GM21447 (cell line): ENCODE results near the gene SLCO2A1.

Experiments used
- ATAC-seq: cut with Tn5 transposase; IDR thresholded peaks from one replicate; pipeline ENCODE4 v1.9.1; 2021; ENCODE audit not compliant: unreplicated experiment

The SLCO2A1 gene

DNA sequence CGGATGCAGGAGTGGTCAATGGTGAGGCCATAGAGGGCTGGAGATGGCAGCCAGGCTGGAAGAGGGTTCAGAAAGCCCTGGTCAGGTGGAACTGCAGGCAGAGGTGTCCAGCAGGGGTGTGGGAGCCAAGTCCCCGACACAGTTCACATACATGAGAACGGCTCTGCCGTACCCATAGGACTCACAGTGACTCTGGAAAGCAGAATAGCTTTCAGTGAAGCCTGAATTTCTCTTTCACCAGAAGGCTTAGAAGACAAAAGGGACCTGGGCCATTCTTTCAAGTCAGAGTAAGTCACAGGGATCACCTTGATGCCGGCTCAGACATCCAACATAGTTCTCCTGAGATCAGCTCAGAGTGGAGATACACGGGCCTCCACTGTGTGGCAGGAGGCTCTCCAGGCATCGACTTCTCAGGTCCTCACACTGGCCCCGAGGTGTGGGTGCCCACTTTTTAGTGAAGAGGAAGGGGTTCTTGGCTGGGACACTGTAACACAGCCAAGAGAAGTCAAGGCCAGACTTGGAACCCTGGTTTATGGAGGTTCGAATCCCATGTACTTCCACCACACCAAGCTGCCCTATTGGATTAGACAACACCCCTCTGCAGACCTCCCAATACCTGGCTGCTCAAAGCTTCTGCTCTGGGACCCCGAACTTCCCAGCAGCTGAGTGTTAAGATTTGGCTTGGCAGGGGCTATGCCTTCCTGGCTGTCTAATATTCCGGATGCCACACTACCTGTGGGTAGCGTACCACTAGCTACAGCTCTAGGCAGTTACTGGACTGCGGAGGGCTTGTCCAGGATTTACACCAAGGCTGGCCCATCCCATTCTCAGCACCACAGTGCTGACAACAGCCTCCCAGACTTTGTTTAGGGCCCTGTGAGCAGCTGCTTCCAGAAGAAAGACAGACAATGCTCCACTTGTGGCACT, 93.6 kb downstream of the SLCO2A1 start:
- ATAC-seq: no peak

DNA sequence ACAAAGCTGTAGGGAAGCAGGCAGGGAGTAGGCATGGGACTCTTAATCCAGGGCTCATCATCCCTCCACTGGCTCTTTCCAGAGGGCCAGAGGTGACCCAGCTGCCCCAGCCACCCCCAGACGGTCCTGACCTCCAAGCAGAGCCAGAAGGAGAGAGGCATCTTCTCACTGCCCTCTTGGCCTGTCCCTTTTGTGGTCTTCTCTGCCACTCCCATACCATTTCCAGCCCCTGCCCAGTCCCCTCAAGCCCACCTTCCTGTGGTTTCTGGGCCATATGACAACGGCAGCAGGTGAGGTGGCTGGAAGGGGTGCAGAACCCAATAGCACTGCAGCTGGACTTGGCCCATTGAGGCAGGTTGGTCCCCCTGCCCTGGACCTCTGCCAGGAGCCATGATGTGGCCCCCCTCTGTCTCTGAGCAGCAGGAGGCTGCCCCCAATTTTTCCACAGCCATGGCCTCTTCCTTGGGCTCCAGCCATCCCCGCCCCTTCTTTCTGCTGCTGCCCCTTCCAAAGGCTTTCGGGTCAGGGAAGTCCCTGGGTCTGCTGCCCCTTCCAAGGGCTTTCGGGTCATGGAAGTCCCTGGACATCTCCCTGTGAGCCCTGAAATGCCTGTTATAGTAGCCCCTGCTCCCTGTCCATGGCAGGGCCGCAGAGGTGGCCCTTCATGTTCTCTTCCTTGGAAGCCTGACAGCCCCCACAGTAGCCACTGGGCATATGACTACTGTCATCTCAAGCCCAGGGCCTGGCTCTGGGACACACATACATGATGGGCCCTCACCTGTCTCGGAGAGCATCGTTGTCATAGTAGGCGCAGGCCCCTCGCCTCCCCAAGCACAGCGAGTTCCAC, 94.5 kb downstream of the SLCO2A1 start:
- no peak for ATAC-seq

DNA sequence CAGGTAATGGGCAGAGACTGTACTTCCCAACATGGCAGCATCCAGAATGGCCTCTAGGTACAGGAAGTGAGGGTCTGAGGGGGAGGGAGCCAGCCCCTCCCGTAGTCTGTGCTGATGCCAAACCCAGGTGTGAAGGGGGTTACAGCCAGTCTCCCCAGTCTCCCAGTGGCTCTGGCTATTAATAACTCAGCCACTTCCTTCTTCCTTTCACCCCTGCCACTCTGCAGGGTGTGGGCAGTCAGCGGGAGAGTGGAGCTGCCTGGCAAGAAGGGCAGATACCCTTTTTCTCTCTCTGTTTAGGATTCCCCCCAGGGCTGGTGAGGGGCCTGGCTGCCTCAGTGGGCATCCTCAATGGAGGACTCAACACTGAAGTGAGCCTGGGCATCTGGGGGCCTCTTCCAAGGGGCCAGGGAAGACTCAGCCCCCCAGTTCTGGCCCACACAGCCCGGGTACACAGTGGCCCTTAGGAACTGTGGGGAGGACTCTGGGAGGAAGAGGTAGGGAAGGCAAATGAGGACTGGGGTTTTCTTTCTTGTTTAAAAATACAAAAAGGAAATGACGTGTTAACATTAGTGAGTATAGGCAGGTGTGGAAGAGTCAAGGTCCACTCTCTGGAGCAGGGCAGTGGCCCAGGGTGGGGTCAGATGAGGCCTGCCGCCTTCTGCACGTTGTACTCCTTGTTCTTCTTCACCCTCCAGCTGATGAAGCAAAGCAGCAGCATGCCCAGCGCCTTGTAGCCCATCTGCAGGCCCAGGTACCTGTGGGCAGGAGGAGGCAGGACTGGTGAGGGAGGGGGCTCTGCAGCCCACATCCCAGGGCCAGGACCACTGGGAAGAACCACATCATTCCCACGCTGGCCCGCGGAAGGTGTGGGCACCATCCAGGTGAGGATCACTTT, 95.4 kb downstream of the SLCO2A1 start:
- no peak for ATAC-seq

DNA sequence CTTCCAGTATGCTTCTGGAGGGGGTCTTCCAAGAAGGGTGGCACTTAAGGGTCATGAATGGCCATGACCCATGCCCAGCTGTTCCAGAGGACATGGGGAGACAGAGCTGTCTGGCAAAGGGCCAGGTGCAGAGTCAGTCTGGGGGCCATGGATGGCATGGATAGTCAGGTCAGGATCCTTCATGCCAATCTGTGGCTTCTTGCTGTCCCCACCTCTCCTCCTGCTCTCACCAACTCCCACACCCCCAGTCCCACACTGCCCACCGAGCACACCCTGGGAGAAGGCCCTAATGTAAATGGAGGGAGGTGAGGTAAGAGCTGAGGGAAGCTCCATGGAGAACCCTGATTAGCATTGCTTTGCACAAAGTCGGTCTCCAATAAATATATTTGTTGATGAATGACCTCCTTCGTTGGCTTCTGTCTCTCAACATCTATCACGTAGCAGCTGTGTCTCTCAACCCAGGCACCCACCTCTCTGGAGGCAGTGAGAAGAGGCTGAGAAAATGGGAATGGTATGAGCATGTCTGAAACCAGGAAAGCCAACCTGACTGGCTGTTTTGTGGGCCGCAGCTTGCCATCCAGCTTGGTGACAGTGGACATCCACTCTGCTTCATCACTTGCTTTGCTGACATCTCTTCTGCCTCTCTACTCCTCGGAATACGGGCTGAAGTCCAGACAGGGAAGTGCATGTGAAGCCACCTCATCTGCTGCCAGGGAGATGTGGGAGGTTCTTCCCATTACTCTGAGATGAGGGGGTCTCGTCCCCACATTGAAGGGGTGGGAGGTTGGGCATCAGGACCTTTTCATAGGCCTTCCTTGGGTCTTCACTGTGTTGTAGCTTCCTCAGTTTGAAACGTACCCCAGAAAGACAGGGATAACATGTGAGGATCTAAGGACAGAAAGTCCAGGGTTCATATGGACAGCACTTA, 96.4 kb downstream of the SLCO2A1 start:
- ATAC-seq: no peak

DNA sequence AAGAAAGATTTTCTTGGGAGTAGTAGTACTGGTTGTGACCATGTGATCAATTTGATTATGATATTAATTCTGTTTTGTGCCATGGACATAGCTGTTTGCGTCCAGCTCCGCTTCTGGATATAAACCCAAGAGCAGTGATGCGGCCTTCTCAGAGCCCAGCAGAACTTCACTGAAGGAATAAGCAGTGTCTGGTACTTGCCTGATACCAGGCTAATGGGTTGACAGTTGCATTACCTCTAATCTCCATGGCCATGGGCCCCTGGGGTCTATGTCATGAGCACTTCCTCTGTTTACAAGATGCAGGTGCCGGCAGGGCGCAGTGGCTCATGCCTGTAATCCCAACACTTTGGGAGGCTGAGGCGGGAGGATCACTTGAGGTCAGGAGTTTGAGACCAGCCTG, 97.7 kb downstream of the SLCO2A1 start:
- no peak for ATAC-seq

DNA sequence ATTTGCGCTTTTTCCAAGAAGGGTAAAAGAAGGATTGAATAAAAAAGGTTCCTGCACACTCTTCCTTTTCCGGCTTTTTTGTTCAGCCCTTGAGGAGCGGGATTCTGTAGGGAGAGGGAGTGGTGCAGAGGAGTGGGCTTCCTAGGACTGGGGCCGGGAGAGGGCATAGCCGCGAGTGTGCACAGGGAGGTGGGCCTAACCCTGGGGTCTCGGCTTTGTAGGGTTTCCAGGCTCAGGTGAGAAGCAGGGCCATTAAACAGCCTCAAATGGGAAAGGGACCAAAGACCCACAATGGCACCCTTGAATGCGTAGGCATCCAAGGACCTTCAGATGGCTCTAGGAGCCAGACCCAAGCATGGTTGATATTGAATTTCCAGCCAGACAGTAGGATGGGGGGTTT, 98.6 kb downstream of the SLCO2A1 start:
- ATAC-seq: no peak

DNA sequence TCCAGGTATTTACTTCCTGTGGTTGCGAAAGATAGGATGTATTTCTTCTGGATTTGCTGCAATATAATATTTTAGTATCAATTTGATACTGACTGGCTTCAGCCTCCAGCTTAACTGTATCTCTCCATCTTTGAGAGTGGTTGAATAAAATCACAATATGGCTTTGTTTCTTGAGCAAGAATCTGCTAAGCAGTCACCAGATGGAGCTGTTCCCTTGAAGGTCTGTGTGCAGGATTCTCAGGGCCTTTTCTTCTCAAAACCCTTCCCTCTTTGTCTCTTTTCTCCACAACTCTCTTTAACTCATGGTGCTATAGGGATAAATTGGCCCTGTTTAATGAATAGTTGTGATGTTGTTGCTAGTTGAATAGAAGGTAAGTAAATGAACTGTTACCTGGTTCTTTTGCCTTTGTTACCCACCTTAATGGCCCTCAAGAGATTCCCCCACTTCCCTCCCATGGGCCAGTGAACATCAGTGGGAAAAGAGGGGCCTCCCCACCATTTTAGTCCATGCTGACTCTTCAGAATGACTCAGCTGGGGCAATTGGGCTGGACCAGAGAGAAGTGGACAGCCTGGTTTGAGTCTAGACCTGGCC, 99.3 kb downstream of the SLCO2A1 start:
- no peak for ATAC-seq

DNA sequence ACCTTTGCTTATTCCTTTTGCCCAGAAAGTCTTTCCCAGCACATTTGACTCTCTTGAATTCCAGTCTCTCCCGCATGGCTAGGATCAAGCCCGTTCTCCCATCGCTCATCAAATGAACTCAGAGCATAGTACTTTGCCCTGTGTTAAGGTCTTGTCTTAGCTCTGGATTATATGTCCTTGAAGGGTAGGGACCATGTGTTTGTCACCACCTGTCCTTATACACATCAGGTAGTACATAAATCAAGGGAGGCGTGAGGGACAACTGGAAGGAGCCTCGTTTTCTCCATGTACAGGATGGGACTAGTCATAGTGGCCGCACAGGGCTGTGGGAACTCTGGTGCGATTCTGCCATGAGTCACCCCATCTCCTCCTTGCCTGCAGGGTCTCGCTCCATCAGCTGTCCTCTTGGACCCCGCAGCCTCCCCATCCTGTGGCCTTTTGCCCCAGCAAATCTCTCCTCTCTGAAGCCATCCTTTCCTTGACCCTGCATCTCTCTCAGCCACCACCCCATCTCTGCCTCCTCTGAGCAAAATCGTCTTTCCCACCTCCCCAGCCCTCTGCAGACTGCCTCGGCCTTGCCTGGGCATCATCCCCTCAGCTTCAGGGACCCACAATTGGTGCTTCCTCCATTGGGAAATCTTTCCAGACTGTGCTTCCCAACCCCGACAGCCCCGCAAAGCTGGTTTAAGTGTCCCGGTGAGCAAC, 100.7 kb downstream of the SLCO2A1 start:
- ATAC-seq: no peak

DNA sequence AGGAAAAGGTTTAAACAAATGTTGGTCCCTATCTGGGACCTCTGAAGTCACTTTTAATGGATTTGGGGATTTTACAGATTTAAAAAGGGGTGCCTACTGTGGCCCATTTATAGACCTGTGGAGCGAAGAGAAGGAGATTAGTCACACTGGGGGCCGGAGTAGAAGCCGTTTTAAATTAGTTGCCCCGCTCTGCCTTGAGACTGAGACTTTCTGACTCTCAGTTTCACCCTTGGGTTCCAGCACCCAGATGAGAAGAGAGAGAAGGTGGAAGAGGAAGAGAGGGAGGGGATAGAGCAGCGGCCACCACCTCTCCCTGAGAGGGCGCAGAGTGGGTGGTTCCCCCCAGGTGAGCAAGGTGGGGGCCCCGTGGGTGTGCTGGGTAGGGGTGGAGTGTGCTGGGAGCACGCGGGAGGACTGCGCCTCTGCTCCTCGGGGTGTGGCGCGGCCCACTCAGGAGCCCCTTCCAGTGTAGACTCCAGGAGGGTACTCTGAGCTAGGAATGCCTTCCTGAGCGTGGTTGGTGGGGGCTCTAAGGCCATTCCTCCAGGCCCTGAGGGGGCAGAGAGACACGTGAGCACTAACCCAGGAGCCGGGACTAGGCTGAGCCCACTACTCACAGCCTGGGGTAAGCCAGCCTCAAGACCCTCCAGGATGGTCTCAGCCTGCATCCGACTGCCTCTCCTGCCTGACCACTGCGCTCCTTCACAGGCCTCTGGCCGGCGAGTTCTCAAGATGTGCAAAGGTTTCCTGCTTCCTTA, 101.4 kb downstream of the SLCO2A1 start:
- ATAC-seq: no peak

DNA sequence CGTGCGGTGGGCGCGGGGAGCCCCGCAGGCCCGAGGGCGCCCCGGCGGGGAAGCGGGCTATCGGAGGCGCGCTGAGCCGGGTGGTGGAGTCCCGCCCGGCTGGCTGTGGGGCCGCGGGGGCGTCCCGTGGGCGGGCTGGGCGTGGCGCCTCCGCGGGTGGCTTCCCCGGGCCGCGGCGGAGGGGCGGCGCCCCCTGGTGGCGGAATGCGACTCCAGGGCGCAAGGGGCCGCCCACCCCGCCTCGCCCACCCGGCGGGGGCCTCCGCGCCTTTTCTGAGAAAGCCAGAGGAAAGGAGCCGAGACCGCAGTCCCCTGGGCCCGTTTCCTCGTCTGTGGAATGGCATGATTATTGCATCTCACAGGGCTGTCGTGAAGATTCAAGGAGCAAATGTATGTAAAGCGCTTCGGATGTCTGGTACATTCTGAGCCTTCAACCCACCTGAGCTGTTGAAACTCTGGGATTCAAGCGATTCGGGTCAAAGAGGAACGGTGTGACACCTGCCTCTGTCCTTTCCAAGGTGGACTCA, 102.1 kb downstream of the SLCO2A1 start:
- peak; percentile 66 for ATAC-seq

DNA sequence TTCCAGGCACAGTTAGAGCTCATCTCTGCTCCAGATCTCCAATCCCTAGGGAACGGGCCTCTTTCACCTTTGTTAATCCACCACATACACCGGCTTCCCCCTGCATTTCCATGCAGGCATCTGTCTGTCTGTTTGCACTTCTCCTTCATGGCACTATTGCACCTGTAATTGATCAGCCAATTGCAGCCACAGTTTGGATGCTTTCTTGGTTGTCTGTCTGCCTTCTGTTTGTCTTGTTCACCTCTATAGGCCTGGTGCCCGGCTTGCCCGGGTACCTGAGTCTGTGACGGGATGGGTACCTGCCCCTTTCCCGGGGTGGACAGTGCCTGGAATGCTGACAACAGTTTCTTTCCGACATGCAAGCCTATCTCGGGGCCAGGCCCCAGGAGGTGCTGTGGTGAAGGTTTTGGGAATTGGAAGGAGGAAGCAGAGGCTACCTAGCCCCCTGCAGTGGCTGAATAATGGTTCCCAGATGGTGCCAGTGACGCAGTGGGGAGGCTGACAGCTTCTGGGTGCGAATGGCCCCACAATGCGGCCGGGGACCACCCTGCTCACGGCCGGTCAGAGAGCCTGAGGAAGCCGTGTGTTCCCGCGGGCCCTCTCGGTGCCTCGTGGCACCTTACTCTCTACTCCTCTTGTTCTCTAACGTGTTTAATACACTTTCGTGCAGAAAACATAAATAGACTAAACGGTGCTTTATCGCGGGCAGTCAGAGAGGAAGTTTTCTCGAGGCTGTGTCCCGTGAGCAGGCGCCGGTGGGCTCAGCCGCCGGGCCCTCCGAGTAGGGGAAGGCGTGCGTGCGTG, 102.8 kb downstream of the SLCO2A1 start:
- ATAC-seq: peak; percentile 10

DNA sequence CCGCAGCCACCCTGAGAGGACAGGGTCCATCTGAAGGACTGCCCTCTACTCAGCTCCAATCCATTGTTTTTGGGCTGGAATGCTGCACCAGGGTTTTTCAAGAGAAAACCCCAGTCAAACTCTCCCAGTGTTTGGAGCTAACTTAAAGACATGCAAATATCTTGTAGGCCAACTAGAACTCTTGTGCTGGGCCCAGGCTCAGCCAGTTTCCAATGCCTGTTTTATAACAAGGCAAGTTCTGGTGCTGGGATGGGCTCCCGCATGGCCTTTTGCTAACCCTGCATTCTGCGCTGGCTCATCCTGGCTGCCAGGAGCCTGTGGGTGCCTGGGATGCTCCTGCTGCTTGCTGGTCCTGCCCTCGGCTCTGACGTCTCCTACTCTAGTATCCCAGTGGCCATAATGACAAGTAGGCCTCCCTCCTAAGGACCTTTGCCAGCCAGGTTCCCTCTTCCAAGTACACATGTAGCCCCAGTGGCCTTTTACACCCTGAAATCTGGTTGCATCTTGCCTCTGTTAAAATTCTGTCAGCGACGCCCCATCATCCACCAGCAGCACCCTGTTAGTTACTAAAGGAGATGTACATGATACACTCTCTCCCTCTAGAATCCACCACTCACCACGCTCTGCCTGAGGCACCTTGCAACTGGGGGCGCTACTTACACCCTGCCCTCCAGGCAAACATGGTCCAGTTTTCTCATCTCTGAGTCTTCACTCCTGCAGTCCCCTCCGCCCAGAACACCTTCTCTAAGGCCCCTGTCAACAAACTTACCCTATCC, 103.6 kb downstream of the SLCO2A1 start:
- no peak for ATAC-seq

DNA sequence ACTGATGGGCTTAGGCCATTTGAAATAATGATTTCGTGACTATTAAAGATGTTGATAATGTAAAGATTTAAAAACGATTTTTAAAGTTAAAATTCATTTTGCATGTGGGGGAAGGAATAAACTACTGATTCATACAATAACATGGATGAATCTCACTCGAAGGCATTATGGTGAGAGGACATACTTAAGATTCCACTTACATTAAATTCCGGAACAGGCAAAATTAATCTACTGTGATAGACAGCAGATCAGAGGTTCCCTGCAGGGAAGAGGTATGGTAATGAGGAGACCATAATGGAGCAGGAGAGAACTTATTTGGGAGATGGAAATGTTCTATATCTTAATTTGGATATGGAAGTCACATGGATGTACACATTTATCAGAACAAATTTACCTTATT, 105.7 kb downstream of the SLCO2A1 start:
- ATAC-seq: no peak

DNA sequence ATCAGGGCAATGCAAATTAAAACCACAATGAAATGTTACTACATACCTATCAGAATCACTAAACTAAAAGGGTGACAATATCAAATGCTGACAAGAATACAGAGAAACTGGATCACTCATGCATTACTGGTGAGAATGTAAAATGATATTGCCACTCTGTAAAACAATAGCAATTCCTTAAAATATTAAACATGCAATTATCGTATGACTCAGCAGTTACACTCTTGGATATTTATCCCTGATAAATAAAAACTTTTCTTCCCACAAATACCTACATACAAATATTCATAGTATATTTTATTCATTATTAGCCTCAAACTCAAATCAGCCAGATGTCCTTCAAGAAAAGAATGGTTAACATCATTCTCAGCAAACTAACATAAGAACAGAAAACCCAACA, 108.1 kb downstream of the SLCO2A1 start:
- no peak for ATAC-seq

DNA sequence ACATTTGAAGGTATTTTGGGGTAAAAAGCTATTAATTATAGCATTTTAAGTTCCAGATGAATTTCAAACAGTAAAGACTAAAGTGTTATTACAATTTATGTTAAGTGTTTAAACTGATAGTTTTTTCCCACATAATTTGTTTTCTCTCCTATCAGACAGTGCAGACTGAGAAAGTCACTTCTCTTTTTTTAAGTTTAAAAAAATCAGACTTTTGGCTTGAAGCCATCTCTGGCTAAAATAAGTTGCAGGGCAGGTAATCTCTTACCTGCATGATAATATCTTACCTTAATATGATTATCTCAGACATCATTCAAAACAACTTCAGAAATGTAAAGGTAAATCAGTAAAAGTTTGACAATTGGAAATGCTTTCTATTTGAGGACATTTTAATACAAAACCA, 112.6 kb downstream of the SLCO2A1 start:
- ATAC-seq: no peak
